CD4-positive, alpha-beta T cell treated with Interleukin-1 beta for 1 hour (primary cell): ENCODE data around the gene STX11.
"Not testable (repeated sequence)": the region's sequence is repeated elsewhere in the genome, so short reads cannot be mapped to it uniquely, and the experiment has no call there.

Experiments used
- DNase-seq, 2 donors: peaks; one replicate each; pipeline ENCODE4 v3.0.0-alpha.2; 2020 to 2022

The STX11 gene

GRCh38 chr6:144178323-144178722, 28.0 kb downstream of the STX11 start:
- DNase-seq, result no peak

DNA sequence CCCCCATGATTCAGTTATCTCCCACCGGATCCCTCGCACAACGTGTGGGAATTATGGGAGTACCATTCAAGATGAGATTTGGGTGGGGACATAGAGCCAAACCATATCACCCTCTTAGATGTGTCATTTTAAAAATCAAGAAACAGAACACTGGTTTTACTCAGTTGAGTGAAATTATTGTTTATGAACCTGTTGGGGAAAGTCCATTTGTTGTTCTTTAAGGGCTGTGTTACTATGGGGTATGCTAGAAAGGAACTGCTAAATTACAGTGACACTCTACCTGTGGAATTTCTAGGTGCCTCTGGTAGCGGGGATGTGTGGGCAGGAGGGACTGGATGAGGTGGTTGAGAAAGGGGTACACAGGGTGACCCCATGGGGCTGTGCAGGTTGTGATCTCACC, 28.9 kb downstream of the STX11 start:
- no peak for DNase-seq

- DNase-seq, result no peak
Measured at GRCh38 chr6:144179828-144180227, 29.5 kb downstream of the STX11 start.

- peak in 1 of 2 donors; percentile 27 for DNase-seq
Measured at GRCh38 chr6:144180354-144180753, 30.0 kb downstream of the STX11 start.

GRCh38 chr6:144181639-144182038, 31.3 kb downstream of the STX11 start:
- DNase-seq, result no peak

- not testable (repeated sequence) for DNase-seq
Measured at GRCh38 chr6:144184186-144184585, 33.9 kb downstream of the STX11 start.

- DNase-seq, result no peak
Measured at GRCh38 chr6:144185133-144185836, 35.0 kb downstream of the STX11 start.

- no peak for DNase-seq
Measured at GRCh38 chr6:144186817-144187625, 36.7 kb downstream of the STX11 start.

DNA sequence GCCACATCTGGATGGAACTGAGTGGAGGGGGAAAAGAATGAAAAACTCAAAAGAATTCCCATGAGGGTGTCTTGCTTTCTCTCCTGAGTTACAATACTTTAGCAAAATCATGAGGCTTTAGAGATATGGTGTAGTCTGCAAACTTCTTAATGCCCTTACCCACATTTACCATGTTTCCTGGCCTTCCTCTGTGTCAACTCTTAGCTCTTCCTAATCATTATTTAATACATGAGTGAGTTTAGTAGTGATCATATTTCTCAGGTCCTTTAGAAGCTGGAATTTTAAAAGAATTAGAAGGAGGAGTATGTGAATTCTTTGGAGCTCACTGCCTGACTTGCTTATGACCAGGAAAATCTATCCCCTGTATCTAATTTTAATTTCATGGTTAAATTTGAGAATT, 39.0 kb downstream of the STX11 start:
- no peak for DNase-seq

DNA sequence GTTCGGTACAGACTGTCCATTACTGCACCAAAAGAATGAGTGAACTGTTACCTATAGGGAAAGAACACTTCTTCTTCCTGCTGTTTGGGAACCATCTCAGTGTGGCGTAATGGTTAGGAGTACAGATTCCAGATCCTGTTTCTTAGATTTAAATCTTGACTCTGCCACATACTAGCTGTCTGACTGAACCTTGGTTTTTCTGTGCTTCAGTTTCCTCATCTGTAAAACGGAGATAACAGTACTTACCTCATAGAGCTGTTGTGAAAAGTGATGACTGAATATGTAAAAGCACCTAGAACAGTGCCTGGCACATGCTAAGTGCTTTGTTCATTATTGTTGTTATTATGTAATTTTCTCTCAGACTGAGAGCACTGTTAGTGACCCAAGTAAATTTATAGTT, 39.8 kb downstream of the STX11 start:
- no peak for DNase-seq

DNA sequence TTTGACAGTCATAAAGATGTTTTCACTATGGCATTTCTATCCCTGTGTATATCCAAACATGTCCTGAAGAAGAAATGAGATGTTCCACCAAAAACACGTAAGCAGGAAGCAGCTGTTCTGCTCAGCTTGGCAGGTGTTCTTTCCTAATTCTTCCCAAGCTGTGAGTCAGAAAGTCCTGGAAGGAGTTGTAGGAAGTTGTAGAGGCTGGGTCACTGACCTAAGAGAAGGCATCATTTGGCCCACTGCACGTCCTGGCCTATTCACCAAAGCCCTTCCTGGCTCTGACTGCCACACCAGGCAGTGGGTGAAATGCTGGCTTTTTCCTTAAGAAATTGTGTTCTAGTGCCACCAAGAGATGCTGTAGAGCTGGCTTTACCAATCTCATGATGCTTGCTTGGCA, 40.3 kb downstream of the STX11 start:
- DNase-seq, result no peak

GRCh38 chr6:144193181-144193580, 42.9 kb downstream of the STX11 start:
- no peak for DNase-seq

DNA sequence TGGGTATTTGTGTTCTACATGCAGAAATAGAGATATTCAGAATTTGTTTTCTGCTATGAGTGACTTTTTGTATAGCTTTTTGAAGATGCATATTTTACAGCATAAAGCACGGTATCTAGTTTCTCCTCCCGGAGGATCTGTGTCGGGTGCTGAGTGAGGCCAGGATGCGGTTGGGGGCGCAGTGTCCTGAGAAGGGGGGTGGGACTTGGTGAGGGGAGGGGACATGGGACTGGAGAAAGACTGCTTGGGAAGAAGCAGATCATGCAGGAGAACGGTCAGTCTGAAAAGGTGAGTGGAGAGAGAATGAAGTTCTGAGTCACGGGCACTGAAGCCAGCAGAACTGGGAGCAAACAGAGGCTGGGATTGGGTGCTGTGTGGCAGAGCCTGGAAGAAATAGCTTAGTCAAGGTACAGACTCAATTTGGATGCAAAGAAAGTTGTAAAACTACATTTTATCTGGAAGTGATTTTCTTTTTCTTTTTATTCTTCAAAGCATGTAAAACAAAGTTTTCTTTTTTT, 44.0 kb downstream of the STX11 start:
- DNase-seq, result no peak

GRCh38 chr6:144195671-144196270, 45.5 kb downstream of the STX11 start:
- DNase-seq, result no peak

DNA sequence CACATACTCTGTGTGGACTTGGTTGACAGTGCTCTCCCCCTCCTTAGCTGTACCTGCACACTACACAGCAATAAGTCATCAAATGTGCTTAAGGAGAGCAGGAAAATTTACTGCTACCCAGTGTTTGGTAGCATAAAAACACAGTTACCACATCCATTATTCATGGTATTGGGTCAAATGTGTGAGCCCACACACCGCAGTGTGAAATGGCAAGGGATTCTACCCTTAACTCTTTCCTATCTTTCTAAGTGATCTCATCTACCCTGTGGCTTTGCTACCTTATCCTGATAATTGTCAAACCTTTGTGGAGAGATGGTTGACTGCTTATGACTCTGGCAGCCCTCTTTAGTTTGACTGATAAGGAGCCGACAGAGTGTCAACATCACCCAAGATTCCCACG, 47.6 kb downstream of the STX11 start:
- DNase-seq, result no peak

- DNase-seq, result no peak
Measured at GRCh38 chr6:144202879-144203468, 52.7 kb downstream of the STX11 start.

- no peak for DNase-seq
Measured at GRCh38 chr6:144211160-144211559, 60.8 kb downstream of the STX11 start.

DNA sequence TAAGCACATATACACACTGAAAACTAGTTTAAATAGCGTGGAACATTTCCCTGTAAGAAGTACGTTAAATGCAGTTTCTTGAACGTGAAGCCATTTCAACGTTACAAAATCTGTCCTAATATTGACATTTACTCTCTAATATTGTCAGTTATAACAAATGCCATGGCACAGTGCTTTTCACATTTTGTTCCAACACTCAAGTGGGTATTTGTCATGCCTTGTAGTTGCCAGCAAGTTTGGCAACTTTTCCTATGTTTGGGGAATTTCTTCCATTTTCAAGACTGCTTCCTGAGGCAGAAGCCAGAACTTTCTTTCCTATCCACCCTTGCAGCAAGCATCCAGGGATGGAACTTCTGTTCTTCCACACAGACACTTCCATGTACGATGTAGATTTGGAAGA, 63.0 kb downstream of the STX11 start:
- no peak for DNase-seq

- DNase-seq, result no peak
Measured at GRCh38 chr6:144214029-144214428, 63.7 kb downstream of the STX11 start.

- DNase-seq, result peak in 1 of 2 donors; percentile 13
Measured at GRCh38 chr6:144214622-144215401, 64.5 kb downstream of the STX11 start.

- peak in 1 of 2 donors; percentile 26 for DNase-seq
Measured at GRCh38 chr6:144215402-144215931, 65.2 kb downstream of the STX11 start.
